HG03060 (cell line): ENCODE results near the gene IGFBP2.

Experiments
- ATAC-seq: cut with Tn5 transposase; IDR thresholded peaks from one replicate; pipeline ENCODE4 v1.9.1; 2021; ENCODE audit warnings: low read depth, moderate number of reproducible peaks; ENCODE audit not compliant: unreplicated experiment

The IGFBP2 gene

GRCh38 chr2:216678813-216679657 lies 45.8 kb downstream of the IGFBP2 start:
- ATAC-seq: no peak

- no peak for ATAC-seq
These were observed 46.4 kb downstream of the IGFBP2 start for GRCh38 chr2:216679658-216680024.

GRCh38 chr2:216680951-216681629 lies 47.9 kb downstream of the IGFBP2 start:
- ATAC-seq: no peak

GRCh38 chr2:216681683-216682082 lies 48.5 kb downstream of the IGFBP2 start:
- ATAC-seq: no peak

- no peak for ATAC-seq
These were observed 50.6 kb downstream of the IGFBP2 start for GRCh38 chr2:216683846-216684245.

- no peak for ATAC-seq
These were observed 52.2 kb downstream of the IGFBP2 start for GRCh38 chr2:216685327-216685875.

- no peak for ATAC-seq
These were observed 53.9 kb downstream of the IGFBP2 start for GRCh38 chr2:216687111-216687510.

- ATAC-seq: no peak
These were observed 54.4 kb downstream of the IGFBP2 start for GRCh38 chr2:216687646-216688045.

- no peak for ATAC-seq
These were observed 55.6 kb downstream of the IGFBP2 start for GRCh38 chr2:216688731-216689340.

- no peak for ATAC-seq
These were observed 56.2 kb downstream of the IGFBP2 start for GRCh38 chr2:216689397-216689796.

GRCh38 chr2:216690456-216690852 lies 57.2 kb downstream of the IGFBP2 start:
- ATAC-seq: no peak

- no peak for ATAC-seq
These were observed 57.9 kb downstream of the IGFBP2 start for GRCh38 chr2:216690853-216691741.

- no peak for ATAC-seq
These were observed 59.6 kb downstream of the IGFBP2 start for GRCh38 chr2:216692636-216693413.

GRCh38 chr2:216693414-216694080 lies 60.3 kb downstream of the IGFBP2 start:
- no peak for ATAC-seq

GRCh38 chr2:216694082-216694825 lies 61.0 kb downstream of the IGFBP2 start:
- no peak for ATAC-seq

- no peak for ATAC-seq
These were observed 61.6 kb downstream of the IGFBP2 start for GRCh38 chr2:216694826-216695217.

- no peak for ATAC-seq
These were observed 62.2 kb downstream of the IGFBP2 start, which contains the start of gene IGFBP5 for GRCh38 chr2:216695401-216695821. Gene IGFBP5 (minus strand): TSS chr2:216695549. CDS start chr2:216694775, 774 bp downstream.

GRCh38 chr2:216696321-216696720 lies 63.1 kb downstream of the IGFBP2 start:
- no peak for ATAC-seq
